K562 (cell line): ENCODE measurements around the gene UBE3B.

ENCODE experiments used
- CTCF ChIP-seq, 3 experiments: IDR thresholded peaks in 2 of 3; conservative IDR thresholded peaks in 1 of 3; 2 replicates each; pipeline ENCODE4 v1.5.1; 2011 to 2012; ENCODE audit warnings: low read length in 3 of 3, mild to moderate bottlenecking in 3 of 3, control low read depth in 2 of 3, improper control_type of control experiment in 1 of 3, inconsistent platforms in 1 of 3, low read depth in 1 of 3, mixed read lengths in 1 of 3, moderate library complexity in 1 of 3; ENCODE audit not compliant: insufficient read depth in 2 of 3
- EZH2 ChIP-seq: IDR thresholded peaks from 2 replicates; pipeline ENCODE4 v1.6.1; 2012; ENCODE audit warnings: low read depth, mild to moderate bottlenecking, inconsistent platforms, low read length, borderline replicate concordance
- HNRNPUL1 ChIP-seq: fragments of 200-400 bp; formaldehyde crosslinking; IDR thresholded peaks from 2 replicates; pipeline ENCODE4 v1.6.1; 2017; ENCODE audit warnings: low read length
- JUN ChIP-seq, 2 experiments: sonication (generic) in 1 of 2; formaldehyde crosslinking in 1 of 2; IDR thresholded peaks; 2 replicates each; pipeline versions ENCODE4 v1.6.1 to v1.8.0; 2012 to 2022; ENCODE audit warnings: borderline replicate concordance in 2 of 2, mild to moderate bottlenecking in 2 of 2, improper control_type of control experiment in 1 of 2, low read depth in 1 of 2, low read length in 1 of 2, missing genetic modification reagents in 1 of 2
- RAD21 ChIP-seq, 2 experiments: fragments of 250-450 bp in 1 of 2; fragments of 450-650 bp in 1 of 2; sonication (Bioruptor Pico) in 1 of 2; formaldehyde crosslinking in 1 of 2; IDR thresholded peaks in 1 of 2; conservative IDR thresholded peaks in 1 of 2; 2 replicates each; pipeline versions ENCODE4 v1.4.0 to v1.8.0; 2020 to 2022; ENCODE audit warnings: mild to moderate bottlenecking in 2 of 2, moderate library complexity in 1 of 2
- ZFP1 ChIP-seq: fragments of 450-650 bp; formaldehyde crosslinking; IDR thresholded peaks from 2 replicates; pipeline ENCODE4 v1.4.0; 2020; ENCODE audit warnings: mild to moderate bottlenecking, mixed read lengths
- ZNF133 ChIP-seq: fragments of 250-450 bp; sonication (Bioruptor Pico); IDR thresholded peaks from 2 replicates; pipeline ENCODE4 v1.4.0; 2020; ENCODE audit warnings: mild to moderate bottlenecking
- ZNF217 ChIP-seq: sonication (generic); formaldehyde crosslinking; IDR thresholded peaks from 2 replicates; pipeline ENCODE4 v1.8.0; 2022; ENCODE audit warnings: mild to moderate bottlenecking, missing genetic modification reagents
- ZNF354B ChIP-seq: fragments of 250-450 bp; sonication (Bioruptor Pico); IDR thresholded peaks from 2 replicates; pipeline ENCODE4 v1.4.0; 2020

- TF ChIP-seq ZNF354B (CRISPR knock-in tag) = no peak
- no peak for TF ChIP-seq ZNF133 (CRISPR knock-in tag)
- TF ChIP-seq HNRNPUL1 = no peak
- no peak for TF ChIP-seq RAD21 (CRISPR knock-in tag; conservative IDR thresholded peaks at IDR 0.05 in 1 of 2, IDR thresholded peaks at IDR 0.05 in 1 of 2)
- TF ChIP-seq ZFP1 (CRISPR knock-in tag) = no peak
- TF ChIP-seq JUN (IDR thresholded peaks at IDR 0.05; ENCODE audit: borderline replicate concordance, low read depth, low read length) = no peak
- TF ChIP-seq JUN (CRISPR knock-in tag; IDR thresholded peaks at IDR 0.05; ENCODE audit: borderline replicate concordance) = no peak
- no peak for TF ChIP-seq EZH2
- no peak for TF ChIP-seq ZNF217 (CRISPR knock-in tag)
- TF ChIP-seq CTCF (IDR thresholded peaks at IDR 0.05 in 2 of 3, conservative IDR thresholded peaks at IDR 0.05 in 1 of 3; ENCODE audit: insufficient read depth in 2 of 3, low read depth in 1 of 3, low read length in 3 of 3) = no peak
These were observed 30.0 kb upstream of the UBE3B start for GRCh38 chr12:109447482-109447881.
